Limb (tissue), 2 donors: ENCODE measurements around the gene ENTREP3.
A peak's percentile ranks its signal among the peaks of the same experiment; 100 is the strongest.

Source experiments
- DNase-seq, 2 donors: peaks; one replicate each; pipeline ENCODE4 v3.0.0-alpha.2; 2016; ENCODE audit errors: extremely low spot score in 2 of 2

Gene ENTREP3

DNA sequence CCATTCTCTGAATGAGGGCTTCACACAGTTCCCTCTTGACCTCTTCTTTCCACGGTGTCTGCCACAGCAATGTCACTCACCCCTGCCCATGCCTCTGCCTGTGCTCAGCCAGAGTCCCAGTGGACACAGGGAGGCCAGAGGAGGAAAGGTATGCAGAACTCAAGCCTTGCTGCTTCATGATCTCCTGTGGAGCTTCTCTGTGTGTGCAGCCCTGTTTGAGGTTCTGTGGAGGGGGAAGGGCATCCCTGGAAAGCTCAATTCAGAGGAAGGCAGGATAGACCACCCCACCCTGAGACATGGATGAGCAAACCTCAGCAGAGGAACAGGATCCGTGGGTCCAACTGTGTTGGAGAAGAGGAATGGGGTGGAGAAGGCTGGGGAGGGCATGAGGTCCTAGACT is 24.0 kb upstream of the ENTREP3 start:
- no peak for DNase-seq

DNA sequence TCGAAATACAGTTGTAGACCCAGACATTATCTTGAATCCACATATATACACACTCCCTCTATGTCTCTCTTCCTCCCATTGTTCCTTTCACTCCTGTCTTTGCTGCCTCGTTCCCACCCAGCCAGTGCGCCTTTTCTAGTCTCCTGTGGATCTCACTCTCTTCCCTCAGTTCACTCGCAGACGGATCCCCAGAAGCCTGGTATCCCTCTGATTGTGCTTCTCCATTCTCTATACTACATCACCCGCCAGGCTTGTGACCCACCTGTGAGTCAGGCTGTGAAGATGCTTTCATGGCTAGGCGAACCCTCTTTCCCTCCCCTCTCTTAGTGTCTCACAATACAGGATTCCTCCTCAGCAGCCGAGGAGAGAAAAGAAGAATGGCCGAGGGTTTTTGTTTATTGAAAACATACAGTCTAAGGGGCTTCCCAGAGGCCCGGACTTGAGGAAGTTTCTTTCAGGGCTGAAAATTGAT is 23.4 kb upstream of the ENTREP3 start:
- DNase-seq, result no peak

DNA sequence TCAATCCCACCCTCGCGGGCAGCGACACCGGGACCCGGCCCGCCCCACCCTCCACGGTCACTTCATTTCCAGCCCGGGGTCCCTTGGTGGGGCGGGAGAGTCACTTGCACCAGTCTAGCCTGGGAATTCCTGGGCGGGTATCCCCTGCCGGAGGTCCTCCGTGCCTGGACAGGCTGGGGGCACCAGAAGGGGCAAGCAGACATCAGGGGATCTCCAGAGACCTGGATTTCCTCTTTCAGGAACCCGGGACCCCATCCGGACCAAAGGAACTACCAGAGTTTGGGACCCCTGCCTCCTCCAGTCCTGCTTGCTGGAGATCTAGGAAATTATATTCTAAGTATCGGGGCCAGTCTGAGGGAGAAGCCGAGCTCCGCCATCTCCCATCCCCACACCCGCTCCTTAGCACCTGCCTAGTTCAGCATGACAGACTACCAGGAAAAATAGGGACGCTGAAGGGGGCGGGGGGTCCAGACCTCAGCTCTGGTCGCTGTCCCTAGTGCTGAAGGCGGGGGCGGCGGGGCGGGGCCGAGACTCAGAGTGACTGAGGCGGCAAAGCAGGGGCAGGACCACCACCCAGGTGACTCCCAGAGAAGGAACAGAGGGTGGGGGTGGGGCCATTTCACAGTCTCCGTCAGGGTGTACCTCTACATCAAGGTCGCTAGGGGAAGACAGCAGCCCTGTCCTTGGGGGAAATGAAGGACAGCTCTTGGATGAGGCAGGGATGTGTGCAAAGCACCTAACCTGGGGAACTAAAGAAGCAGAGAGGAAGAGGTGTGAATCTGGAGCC is 22.8 kb upstream of the ENTREP3 start:
- peak in 1 of 2 donors; percentile 85 for DNase-seq

DNA sequence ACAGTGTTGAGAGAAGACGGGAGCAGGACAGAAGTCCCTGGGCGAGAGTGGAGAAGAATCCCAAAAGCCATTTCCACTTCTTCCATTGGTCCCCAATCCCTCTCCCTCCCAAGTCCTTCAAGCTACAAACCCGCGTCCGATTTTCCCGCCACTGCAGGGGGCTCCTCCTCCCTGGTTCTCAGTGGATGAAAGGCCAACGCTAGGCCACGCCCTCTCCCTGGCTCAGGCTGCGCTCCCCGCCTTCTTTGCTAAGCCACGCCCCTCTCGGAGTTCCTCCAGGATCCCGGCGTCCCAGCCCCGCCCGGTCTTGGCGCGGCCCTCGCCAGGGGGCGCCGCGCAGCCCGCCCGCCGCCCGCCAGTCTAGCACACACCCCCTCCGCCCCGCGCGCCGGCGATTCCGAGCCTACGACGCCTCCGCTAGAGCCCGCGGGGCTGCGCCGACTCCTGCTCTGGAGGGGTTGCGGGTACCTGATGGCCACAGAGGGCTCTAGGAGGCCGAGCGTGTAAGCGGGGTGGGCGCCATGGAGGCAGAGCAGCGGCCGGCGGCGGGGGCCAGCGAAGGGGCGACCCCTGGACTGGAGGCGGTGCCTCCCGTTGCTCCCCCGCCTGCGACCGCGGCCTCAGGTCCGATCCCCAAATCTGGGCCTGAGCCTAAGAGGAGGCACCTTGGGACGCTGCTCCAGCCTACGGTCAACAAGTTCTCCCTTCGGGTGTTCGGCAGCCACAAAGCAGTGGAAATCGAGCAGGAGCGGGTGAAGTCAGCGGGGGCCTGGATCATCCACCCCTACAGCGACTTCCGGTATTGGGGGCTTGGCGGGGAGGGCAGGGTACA is 22.0 kb upstream of the ENTREP3 start, which contains the start of gene HCN3:
Gene HCN3 (plus strand): TSS at position 394 of the 832 bp plus-strand sequence. CDS start 128 bp downstream, at position 522.
- DNase-seq, result peak; percentile 97 to 99

DNA sequence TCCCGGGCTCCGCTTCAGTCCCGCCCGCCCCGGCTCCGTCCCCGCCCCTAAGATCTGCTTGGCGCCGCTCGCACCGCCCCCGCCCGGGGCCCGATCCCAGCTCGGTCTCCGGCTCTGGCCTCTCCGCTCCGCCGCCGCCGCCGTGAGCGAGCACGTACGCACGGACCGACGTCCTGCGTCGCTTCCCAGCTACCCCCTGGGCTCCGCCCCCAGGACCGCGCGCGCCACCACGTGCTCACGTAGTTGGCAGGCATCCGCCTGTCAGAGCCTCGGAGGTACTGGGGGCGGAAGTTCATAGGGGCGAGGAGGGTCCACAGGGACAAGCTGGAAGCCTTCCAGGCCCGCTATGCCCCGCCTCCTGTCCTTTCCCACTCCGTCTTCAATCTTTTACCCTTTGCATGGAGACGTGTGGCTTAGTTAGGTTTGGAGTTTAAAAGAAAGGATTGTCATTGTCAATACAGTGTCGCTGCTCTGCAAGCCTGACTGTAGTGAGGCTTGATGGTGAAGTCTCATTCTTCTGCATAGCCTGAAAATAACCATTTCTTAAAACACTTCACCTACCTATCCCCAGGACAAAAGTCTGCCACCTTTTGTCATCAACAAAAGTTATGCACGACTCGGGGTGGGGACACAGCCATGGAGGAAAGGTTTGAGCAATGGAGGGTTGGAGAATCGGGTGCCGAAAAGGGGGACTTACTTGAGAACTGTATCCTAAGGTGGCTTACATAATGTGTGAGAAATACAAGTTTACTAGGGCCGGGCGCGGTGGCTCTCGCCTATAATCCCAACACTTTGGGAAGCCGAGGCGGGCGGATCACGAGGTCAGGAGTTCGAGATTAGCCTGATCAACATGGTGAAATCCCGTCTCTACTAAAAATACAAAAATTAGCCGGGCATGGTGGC is 18.3 kb upstream of the ENTREP3 start, which contains the start of gene CLK2:
Gene CLK2 (minus strand): TSS at position 162 of the 903 bp plus-strand sequence. CDS start 2,527 bp downstream, outside the sequence.
- peak; percentile 95 to 97 for DNase-seq

DNA sequence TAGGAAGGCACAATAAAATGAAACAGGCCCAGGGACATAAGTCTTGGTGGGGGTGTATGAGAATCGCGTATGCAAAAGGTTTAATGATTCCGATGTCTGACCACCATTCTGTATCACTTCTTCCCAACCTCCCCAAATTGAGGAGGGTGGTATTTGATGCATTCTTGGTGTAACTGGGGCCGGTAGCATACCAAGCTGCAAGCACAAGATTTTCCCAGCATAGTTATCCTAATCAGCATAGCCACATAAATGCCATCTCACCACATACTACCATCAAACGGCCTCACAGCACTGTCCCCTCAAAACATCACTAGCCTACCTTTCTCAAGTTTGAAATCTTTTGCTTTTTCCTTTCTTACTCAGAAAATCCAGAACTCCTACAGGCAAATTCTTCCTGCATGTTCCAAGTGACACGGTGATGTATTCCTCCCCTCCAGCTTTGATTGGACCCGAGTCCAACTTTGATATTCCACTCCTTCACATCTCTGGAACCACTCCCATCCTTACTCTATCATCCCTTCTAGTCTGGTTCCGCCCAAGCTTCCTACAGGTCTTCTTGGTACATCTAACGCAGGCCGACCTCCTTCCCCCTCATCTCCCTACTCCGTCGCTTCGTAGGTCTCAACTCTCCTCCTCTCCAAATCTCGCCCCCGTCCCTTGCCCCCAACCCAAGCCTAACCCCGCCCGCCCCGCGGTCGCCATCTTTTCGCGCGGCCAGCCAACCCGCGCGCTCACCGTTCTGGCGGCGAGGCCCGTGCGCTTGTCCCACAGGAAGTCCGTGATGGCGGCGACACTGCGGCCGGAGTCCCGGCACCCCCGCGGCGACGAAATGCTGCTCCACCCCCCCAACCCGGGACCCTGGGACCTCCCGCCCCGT is 17.4 kb upstream of the ENTREP3 start:
- DNase-seq, result peak in 1 of 2 donors; percentile 44

DNA sequence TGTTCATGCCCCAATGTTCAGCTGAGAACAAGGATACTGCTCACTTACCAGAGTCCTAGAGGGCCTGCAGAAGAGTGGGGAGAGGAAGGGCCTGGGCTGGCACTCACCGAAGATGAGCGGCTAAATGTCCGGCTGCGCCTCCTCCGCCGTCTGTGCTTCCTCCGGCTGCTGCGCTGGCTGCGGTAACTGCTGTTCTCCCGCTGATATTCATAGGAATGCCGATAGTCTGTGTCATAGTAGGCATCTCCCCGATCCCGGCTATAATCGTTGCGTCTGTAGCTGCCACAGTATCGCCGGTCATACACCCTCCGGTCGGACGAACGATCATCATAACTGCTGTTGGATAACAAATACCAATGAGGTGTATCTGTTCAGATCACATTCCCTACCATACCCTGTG is 14.1 kb upstream of the ENTREP3 start:
- DNase-seq, result no peak

DNA sequence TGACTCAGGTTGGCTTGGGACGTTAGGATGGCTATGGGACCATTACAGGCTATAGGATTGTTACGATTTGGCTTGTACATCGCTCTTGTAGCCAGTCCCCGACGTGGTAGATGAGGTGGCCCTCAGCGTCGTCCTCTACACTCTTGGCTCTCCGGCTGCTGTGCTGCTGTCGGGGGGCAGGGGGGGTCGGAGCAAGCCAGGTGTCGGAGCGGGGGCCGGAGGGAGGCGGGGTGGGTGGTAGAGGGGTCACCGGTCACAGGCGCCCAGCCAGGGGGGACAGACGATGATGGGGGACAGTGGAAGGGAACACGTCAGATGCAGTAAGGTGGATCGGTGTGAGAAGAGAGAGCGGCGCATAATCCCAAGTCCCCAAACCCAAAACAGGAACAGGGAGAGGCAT is 13.3 kb upstream of the ENTREP3 start:
- DNase-seq, result no peak

DNA sequence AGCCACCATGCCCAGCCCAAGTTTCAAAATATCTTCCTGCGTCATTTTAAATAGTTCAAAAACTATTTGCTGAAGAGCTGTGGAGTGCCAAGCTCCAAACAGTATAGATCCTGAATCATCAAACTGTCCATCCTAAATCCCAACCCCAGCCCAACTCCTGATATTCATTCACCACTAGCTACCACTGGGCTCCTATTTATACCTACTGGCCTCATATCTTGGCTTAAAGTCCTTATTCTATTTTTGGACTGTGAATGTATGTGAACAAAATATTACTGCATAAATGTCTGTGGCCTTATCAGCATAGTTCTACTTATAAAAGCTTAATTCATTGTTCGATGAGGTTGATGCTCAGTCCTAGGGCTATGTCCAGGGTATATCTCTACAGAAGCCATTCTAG is 12.1 kb upstream of the ENTREP3 start:
- no peak for DNase-seq

DNA sequence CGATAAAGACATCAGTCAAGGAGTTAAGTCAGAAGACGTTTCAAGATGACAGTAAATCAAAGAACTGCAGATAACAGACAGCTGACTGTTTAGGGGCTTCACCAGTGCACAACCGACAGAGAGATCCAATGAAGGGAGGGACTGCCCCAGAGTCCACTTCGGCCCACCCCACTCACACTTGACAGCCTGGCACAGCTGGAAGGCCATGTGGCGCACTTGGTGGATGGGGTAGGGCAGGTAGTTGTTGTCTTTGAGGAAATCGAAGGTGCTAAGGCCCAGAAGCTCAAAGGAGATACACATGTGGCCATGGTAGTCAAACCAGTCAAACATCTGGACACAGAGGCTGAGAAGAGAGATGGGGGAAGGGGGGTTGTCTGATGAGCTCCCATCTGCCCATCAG is 11.3 kb upstream of the ENTREP3 start:
- DNase-seq, result no peak

DNA sequence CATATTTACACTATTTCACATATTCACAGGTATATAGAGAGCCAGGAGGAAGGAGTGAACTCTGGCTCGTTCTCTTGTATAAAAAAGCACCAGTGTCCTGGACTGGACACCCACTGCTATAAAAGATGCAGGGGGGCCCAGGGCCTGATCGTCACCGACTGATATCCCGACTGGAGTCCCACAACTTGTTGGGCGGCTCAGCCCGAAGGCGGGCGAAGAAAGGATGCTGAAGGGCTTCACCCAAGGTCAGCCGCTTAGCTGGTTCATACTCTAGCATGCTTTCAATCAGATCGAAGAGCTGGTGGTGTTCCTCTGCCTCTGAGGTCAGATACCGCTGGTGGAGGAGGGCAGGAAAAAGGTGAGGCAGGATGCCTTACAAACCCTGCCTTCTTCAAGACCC is 7.8 kb upstream of the ENTREP3 start:
- DNase-seq, result no peak

DNA sequence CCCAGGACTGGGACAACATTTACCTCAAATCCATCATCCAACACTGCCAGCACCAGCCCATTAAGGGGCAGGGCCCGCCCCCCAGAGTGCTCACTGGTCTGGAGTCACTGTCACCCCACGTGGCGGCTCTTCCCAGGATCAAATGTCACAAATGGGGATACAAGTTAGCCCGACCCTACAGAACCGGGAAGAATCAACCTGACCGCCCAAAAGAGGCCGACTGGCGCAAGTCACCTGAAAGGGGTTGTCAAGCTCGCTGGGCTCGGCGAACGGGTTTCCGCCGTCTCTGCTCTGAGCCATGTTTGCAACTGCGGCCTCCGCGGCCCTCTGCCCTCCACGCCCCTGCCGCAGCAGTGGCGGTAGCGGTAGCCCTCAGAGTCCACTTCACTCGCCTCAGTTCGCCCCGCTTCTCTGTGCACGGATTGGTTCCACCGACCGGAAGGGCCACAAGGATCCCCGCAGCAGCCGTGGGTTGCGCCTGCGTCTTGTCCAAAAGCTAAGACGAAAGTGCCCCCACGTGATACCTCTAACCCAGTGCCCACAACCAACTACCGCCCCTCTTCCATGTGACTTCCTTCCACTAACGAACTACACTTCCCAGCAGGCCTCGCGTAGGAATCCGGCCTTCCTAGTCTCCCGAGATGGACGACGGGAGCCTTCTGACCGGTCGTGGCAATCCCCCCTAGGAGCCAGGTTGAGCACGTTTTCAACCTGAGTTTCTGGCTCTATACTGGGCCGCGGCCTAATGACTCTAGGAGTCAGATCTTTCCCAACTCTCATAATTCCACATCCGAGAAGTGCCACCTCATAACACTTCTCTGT is 6.8 kb upstream of the ENTREP3 start, which contains the start of gene SCAMP3:
Gene SCAMP3 (minus strand): TSS at position 509 of the 822 bp plus-strand sequence. CDS start 209 bp downstream, at position 300.
- DNase-seq, result peak; percentile 91 to 98

DNA sequence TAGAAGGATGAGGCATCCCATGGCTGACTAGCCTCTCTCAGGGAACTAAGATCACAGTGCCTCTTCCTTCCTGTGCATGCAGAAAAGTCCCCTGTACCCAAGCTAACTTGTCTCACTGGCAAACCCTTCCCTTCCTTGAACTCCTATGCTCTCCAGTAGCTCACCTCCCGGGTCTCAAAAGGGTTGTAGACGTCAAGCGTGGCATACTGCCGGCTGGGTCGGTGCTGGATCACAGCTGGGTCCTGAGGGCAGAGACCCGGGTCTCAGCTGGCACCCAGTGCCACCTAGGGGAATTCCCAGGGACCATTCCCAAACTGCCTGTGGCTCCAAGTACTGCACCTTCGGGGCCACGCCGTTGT is 6.2 kb upstream of the ENTREP3 start:
- no peak for DNase-seq

DNA sequence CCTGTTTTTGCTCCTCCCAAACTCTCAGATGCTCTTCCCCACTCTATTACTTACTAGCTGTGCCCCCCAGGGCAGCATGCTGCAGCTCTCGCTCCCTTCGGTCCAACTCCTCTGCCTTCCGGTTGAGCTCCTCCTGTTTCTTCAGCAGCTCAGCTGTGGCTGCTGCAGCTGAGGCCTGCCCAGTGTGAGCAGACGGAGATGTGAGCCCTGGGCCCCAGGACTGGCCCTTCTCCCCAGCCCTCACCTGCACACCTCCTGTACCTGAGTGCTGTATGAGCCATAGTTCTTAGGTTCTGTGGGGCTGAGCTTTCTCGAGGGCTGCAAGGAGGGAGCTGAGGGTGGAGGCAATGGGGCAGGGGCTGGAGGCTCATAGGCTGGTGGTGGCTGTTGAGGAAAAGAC is 5.0 kb upstream of the ENTREP3 start:
- no peak for DNase-seq

DNA sequence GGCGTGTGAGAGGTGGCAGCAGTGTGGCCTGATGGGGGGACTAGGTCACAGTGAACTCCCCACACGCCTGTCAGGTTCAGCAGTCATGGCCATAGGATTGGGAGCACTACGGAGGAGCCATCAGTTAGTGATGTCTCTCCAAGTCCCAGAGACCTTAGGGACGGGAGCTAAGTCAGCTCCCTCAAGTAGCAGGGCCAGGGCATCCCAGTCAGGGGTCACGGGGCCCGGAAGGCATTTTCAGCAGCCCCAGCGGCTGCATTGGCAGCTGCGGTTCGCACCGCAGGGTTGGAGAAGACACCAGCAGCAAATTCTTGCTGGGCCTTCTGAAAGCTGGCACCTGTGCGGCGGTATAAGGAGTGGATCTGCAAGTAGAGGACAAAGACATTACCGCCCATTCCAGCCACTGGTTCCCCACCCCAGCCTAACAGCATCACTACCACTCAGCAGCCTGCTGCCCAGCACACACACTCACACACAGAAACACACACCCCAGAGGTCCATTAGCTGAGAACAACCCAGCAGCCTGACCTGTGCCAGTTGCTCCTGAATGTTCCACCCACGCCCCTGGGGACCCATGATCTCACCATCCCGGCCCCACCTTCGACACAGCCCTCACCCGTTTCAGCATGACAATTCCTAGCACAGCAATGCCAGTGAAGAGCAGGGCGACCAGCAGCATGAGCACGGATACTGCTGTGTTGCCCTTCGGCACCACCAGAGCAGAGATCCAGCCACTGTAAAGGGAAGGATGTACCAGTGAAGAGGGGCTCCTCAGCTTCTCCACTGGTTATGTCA is 972 bp upstream of the ENTREP3 start:
- no peak for DNase-seq

DNA sequence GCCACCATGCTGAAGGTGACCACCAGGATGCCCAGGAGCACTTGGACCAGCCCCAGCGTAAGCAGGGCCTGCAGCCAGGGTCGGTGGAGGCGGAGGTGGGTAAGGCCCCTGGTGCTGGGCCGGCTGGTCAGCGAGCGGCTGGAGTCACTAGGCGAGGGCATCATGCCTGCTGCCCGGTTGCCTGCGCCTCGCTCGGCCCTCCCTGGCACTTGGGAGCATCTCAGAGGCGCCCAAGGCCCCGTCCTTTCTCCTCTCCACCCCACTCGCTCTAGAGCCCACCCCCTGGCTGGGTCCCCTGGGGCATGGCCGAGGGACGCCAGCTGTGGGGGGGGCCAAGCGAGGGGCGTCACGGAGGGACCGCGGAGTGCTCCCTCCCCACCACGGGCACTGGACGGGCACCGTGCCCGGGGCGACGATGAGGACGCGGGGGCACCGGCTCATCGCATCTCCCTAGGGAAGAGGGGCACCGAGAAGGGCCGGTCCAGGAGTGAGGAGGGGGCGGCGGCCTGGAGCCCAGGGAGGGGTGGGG is 505 bp downstream of the ENTREP3 start:
- DNase-seq, result peak in 1 of 2 donors; percentile 53

DNA sequence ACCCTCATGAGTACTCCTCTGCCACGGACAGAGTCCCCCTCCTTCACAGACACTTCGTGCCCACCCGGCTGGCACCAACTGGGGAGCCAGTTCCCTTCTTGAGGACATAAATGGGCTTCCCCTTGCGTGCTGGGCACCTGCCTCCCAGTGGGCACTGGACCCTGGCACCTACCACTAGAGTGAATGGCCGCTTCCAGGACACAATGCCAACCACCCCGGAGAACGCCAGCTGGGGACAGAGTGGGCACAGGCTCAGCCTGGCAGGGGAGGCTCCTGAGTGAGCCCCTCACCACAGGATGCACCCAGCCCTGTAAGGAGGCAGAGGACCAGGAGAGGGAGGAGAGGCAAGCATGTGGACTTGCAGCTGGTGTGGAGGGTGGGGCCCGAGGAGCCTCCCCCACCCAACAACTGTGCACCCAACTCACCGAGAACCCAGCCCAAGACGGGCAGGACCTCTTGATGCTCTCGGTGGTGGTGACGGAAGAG is 1.0 kb downstream of the ENTREP3 start:
- DNase-seq, result no peak

DNA sequence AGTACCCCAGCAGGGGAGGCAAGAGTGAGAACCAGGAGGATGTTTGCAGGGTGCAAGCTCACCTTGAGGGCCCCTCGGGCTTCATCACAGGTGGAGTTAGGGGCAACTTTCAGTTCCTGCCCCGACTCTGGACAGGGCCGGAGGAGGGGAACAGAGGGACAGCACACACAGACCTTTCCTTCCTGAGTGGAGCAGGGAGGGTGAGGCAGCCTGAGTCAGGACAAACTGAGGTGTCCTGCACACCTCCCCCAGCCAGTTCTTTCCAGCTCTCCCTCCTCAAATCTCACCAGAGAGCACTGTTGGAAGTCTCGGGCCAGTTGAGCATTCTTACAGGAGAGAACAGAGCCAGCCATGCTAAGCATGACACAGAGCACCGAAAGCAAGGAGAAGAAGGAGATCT is 1.5 kb downstream of the ENTREP3 start:
- DNase-seq, result no peak
